GM18520 (cell line): ENCODE data around the gene BCL2.
A peak's percentile ranks its signal among the peaks of the same experiment; 100 is the strongest.
"Not testable (repeated sequence)": the region's sequence is repeated elsewhere in the genome, so short reads cannot be mapped to it uniquely, and the experiment has no call there.

Experiments used
- ATAC-seq: cut with Tn5 transposase; IDR thresholded peaks from one replicate; pipeline ENCODE4 v1.9.1; 2021; ENCODE audit not compliant: unreplicated experiment

Gene BCL2

DNA sequence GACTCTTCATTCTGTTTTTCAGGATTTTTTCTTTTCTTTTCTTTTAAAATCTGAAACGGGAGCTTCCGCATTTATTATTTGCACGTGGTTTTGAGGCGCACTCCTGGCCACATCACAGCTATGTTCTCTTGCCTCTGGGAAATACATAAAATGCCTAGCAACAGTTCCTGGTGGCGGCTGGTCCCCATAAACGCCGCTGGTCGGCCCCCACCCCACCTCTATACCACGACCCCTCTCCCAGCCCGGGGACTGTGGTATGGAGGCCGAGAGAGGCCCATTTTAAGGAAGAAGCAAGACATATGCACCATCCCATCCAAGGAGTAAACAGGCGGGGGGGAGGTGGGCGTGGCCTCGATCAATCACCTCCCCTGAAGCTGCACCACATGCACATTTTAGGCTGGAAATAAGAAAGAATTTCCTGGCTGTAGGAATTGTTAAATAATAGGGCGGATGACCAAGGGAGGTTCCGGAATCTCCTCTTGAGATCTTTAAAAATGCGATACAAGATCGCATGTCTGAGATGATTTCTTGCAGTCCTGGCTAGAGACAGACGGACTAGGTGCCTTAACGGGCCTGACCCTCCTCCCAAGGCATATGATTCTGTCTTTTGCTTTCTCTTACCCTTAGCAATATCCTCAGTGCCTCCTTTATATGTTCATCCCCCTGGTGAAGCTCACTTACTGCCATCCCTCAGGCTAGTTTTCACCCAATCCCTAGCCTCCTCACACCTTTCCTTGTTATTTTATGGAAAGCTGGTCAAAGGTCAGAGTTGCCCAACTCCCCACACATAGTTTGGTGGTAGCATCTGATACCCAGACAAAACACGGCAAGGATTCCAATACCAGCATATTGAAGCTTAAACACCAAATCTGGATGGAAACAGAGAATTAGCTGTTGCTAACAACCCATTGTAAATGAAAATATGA lies 82.4 kb downstream of the BCL2 start:
- ATAC-seq = no peak

DNA sequence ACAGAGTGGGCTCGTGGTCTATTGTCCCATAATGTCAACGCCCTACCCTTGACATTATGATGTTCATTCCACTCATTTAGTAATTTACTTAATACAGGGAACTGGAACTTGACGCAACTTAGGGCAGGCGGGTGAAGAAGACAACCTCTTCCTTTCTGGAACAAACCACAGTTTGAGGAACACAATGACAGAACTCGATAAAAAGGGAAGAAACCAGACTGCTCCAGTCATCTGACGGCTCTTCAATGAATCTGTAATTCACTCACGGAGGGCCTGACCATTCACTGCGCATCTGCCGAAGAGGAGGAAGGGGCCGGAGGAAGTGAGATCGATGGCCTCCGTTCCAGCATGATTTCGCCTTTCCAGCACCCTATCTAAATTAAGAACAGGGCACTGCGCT lies 83.2 kb downstream of the BCL2 start:
- ATAC-seq = no peak

DNA sequence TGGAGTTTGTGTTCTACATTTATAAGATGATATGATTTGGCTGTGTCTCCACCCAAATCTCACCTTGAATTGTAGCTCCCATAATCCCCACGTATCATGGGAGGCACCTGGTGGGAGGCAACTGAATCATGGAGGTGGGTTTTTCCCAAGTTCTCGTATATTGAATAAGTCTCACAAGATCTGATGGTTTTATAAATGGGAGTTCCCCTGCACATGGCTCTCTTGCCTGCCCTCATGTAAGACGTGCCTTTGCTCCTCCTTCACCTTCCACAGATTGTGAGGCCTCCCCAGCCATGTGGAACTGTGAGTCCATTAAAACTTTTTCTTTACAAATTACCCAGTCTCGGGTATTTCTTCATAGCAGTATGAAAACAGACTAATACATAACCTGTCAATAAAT lies 83.6 kb downstream of the BCL2 start:
- not testable (repeated sequence) for ATAC-seq

DNA sequence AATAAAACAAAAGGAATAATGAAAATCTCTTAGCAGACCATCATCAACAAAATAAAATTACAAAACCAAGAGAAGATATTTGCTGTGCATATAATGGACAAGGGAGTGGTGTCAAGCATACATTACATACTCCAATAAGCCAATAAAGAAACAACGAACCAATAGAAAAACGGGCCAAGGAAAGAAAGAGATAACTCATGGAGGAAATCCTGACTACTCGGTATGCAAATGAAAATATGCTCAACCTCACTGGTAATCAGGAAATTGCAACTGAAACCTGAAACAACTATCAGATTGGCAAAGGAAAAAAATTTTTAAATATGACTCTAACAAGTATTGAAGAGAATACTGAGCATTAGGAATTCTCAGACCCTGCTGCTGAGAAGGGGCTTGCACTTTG lies 84.7 kb downstream of the BCL2 start:
- ATAC-seq = no peak

DNA sequence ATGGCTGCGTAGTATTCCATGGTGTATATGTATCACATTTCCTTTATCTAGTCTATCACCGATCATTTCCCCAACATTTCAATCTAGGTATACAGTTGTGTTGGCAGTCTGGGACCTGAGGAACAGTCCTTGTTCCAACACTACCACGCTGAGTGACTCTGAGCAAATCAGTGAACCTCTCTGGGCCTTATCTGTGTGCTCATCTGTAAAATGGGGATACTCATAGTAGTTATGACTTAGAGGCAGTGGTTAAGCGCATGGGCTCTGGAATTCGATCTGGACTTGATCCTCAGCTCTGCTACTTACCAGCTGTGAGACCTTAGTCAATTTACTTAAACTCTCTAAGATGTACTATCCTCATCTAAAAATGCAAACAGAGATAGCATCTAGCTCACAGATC lies 85.1 kb downstream of the BCL2 start:
- no peak for ATAC-seq

DNA sequence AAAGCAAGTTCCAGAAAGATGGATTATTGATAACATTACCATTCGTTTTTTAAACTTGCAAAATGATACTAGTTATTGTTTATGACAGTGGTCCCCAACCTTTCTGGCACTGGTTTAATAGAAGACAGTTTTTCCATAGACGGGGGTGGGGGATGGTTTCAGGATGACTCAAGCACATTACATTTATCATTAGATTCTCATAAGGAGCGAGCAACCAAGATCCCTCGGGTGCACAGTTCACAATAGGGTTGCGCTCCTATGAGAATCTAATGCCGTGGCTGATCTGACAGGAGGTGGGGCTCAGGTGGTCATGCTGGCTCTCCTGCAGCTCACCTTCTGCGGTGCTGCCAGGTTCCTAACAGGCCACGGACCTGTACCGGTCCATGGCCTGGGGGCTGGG lies 86.2 kb downstream of the BCL2 start:
- no peak for ATAC-seq

DNA sequence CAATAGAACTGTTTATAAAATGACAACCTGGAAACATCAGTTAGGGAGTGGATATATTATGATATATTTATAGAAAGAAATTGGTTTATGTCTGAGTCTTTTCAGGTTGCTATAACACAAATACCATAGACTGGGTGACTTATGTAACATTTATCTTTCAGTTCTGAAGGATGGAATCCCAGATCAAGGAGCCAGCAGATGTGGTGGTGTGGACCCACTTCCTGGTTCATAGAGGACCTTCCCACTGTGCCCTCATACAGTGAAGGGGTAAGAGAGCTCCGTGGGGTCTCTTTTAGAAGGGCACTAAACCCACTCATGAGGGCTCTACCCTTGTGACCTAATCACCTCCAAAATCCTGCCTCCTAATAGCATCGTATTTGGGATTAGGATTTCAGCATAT lies 86.7 kb downstream of the BCL2 start:
- ATAC-seq = no peak

DNA sequence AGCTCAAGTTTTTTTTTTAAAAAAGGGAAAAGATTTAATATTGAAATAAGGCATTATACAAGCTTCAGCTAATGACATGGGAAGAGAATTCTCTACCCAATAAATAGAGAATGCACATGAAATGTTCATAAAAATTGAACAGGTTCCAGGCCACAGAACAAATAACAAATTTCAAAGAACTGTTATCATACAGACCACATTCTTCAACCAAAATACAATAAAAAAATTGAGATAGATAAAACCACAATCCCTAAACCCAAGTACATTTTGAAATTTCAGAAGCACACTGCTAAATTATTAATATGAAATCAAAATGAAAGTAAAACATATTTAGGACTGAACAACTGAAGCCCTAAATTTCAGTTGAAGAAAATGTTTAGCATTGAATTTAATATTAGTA lies 89.6 kb downstream of the BCL2 start:
- no peak for ATAC-seq

DNA sequence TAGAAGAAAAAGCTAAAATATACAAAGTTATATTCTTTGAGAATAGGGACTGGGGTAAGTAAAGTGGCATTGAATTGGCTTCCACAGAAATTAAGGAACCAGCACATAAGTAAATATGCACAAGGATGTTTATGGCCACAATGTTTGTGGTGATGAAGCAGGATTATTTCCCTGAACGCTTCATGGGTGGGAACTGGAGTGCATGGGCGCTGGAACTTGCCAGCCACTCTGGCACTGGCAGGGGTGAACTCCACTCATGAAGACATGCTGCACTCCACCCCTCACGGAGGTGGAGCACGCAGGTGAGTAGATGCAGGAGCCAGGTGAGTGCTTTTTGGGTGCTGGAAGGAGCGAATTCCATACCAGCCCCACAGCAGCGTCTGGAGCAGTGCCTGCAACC lies 94.1 kb downstream of the BCL2 start:
- no peak for ATAC-seq

DNA sequence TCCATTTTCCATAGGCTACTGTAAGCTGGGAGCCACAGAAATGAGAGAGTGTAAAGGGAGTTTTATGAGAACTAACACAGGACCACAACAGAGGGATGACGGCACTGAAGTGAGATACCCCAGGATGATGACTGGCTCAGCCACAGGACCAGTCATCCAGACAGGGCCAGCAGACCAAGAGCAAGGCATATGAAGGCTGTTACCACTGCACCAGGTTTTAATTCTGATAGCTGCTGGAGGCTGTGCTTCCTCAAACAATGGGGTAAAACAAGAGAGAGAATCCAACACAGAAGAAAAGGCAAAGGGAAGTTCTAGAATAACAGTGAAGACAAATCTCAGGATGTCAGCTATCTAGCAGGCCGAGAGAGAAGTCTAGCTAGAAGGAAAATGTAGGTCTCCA lies 94.9 kb downstream of the BCL2 start:
- ATAC-seq = no peak

DNA sequence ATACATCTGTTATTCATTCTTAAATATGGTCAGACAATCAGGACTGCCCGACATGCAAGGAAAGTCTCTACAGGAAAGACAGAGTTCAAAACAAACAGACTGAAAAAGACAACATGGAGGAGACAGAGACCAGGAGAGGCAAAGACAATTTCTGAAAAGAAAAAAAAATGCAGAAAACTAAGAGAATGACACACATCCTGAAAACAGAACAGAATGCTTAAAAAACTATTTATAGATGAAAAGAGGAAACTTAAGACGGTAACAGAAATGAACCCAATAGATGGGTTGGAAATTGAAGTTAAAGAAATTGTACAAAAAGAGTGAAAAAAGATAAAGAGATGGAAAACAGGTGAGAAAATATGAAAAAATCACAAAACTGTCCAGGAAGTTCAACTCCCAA lies 95.7 kb downstream of the BCL2 start:
- ATAC-seq = no peak

DNA sequence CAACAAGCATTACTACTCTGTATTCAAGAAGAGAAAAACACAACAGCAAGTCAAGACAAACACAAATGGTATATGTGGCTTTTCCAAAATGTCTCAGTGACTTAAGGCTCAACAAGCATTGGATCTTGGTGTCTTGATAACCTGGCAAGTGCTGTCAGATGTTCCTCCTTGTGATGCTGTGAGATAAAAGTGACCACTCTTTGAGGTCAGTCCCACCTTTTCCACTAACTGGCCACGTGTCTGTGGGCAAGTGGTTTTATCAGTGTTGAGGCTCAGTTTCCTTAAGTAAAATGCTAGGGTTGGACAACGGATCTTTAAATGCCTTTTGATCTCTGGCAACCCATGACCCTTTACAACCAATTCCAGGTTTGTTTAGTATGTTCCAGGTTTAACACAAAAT lies 98.7 kb downstream of the BCL2 start:
- ATAC-seq = no peak

DNA sequence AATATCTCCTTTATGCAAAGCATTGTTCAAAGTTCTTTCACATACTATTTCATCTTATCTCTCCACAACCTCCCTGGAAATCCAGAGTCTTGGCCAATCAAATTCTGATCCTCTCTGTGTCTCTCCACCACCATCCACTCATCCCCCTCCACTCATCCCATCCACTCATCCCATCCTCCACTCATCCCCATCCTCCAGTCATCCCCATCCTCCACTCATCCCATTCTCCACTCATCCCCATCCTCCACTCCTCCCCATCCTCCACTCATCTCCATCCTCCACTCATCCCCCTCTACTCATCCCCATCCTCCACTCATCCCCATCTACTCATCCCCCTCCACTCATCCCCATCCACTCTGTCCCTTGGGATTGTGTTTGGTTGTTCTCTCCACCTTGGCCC lies 101.1 kb downstream of the BCL2 start:
- no peak for ATAC-seq

DNA sequence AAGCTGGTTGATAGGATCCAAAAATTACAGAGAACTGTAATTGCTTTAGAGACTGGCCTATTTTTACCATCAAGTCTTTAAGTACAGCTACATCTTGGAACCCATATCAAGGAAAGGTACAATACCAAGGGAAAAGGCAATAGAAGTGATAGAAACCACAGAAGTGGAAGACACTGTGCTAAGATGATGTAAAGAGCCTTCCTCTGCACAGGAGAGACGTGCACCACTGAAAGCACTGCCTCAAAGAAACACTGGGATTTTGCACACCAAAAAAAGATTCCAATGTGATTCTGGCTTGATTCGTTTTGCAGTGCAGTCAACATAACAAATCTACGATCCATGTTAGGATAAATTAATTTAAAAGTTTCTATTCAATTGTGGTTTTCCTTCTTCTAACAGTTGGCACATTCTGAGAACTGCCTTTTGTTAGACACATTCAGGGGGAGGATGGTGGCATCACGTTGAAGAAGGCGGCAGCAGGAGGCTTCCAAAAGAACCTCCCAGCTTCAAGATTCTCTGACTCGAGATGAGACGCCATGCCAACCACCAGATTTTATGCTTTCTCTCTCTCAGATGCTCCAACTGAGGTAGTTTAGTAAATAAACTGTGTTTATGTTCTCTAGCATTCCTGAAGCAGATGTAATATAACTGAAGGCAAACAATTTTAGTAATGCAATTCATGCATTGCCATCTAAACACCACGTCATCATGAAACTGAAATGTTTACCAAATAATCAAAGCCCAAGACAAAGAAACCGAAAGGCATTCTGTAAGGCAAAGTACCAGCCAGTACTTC lies 102.9 kb downstream of the BCL2 start:
- ATAC-seq = peak; percentile 61

DNA sequence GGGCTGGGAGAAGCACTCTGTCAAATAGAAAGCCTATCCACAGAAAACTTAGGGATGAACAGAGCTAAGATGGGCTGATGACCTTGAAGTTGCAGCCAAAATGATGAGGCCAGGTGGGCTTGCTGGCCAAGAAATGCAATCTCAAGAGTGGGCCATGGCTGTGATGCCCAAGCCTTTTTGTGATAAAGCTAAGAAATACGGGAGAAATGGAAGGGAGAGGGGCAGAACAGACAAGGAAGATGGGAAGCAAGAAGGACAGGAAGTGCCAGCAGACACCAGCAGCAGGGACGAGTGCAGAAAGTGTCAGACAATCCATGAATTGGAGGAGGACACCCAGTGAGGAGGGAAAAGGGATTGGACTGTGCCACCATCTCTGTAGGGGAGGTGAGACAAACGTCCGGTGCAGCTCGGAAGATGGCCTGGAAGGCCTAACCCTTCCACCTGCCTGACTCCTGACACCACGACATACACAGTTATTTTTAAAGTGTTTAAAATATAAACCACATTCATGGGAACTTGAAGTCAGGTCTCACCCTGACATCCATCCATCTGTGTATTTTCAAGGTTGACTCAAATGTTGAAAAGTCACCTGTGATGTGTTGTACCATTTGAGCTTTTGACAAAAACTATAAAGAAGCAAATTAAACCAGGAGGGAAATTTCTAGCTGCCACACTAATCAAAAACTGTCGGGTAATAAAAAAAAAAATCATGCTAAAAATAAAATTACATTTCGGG lies 105.5 kb downstream of the BCL2 start:
- no peak for ATAC-seq

DNA sequence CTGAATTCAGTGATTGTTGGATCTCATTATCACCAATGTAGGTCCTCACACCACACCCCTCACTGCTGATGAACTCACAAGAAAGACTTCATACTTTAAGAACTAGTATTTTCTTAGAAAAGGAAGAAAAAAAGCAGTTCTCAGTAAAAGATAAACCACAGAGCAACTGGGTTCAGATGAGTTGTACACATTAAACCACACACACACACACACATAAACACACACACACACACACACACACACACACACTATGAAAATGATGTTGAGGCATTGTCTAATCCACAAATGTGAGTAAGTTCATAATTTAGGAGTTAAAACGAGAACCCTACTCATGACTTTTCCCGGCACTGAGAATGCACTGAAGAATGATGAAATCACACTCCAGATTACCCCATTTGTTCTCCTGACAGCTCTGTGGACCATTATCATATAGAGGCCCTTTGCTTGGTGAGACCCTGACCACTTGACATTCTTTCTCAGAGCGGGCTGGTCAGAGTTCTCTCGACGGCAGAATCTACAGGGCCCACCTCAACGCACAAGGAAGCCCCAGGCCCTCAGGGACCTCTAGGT lies 106.2 kb downstream of the BCL2 start:
- no peak for ATAC-seq

DNA sequence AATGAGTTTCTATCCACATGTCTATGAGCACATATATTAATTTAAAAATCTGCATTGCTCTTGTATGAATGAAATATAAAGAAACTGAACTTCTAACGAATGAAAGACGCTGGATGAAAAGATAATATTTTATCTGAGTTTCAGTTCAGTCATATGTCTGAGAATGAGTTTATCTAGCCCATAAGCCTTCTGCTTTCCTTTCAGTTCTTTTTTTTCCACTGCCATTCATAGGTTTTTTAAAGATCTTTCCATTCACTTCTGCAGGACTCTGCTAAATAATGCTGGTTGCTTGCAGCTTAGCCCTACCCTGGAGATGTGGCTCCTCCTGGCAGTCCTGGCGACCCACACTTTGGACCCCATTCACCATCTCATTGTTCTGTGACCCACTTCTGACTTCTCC lies 109.0 kb downstream of the BCL2 start:
- ATAC-seq = no peak

DNA sequence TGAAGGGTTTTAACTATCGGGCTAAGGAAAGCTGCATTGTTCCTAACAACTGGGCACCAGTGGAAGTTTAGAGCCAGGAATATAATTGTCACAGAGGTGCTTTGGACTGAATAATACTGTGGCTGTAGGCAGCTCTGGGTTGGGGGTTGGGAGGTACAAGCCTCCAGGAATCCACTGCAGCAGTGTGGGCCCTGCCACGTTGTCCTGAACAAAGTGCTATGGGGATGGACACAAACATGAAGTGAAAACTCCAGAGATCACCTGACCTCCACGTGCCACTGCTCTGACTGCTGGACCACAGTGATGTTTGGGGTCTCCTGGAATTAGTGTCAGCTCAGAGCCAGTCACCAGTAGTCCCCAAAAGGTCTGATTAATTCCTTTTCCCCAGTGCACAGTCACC lies 110.9 kb downstream of the BCL2 start:
- ATAC-seq = no peak

DNA sequence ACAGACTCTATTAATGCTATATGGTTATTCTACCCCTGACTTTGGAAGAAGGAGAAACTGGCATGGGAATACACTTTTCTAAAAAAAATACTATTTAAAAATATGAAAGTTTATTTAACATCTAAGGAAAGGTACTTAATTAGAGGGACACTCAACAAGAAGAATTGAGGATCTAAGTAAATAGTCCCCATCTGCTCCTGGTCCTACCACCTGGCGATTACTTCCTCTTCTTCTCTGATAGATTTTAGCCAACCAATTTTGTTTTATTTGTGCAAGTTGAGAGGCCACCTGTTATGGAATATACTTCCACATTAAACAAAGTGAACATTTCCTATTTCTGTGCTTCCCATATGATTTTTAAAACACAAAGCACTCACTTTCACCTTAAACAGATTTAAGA lies 111.7 kb downstream of the BCL2 start:
- no peak for ATAC-seq

DNA sequence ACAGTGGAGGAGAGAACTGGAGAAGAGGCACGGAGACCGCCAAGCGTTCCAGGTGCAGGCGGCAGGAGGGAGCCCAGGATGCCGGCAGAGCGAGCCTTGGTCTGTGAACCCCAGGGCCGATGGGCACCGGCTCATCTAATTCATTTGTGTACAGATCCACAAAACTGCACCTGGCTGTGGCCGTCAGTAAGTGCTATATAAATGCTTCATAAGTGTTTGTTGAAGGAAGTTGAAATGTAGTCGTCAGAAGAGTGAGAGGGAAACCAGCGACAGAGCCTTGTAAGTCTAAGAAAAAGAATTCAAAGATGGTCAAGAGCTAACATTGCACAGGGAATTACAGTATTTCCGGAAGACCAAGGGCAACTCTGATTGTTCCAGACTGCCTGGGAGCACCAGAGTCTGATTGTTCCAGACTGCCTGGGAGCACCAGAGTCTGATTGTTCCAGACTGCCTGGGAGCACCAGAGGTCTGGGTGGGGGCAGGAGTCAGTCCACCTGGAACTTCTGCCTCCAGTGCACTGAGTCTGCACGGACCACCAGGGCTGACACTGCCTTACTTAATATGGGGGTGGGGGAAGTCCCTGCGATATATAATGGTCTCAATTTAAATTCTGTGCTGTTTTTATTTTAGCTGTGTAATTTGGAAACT lies 112.3 kb downstream of the BCL2 start:
- ATAC-seq = no peak
